ENCODE measurements around the gene DUSP2.
A peak's percentile ranks its signal among the peaks of the same experiment; 100 is the strongest.

Gene DUSP2

DNA sequence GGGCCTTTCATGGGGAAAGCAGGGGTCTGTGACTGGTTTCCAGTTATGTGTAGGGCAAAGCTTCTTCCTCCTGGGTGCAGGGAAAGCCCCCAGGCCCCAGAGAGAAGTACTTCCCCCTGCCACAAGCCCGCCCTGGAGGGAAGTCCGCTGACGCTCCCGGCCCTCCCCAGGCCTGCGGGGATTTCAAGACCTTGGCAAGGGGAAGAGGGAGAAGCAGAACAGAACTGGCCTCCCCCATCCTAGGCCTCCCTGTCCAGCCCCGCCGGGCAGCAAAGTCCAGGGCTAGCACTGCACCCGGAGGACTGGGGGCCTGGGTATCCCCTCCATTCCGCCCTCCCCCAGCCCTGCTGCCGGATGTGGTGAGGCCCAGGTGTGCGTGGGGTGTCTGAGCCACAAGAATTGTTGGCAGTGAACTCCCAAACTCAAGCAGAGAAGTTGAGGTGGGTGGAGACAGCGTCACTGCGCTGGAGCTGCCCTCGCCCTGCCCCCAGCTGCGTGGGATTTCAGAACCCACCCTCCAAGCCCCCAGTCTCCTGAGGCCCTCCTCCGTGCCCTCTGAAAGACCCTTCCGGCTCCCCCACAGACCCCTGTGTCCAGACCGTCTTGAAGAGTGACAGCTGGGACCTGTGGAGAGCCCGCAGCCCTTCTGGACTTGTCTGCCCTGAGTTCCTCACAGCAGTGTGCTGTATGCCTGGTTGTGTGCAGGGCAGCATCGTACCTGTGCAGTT is 1.1 kb upstream of the DUSP2 start:
- no peak overlapping the region for H3K27ac Mint-ChIP-seq

GRCh38 chr2:96145848-96146152 is 560 bp upstream of the DUSP2 start:
- H3K36me3 Mint-ChIP-seq (ENCODE audit: low read depth) = no peaks in the 10 kb centered on the region
- no peak for DNase-seq
- H3K4me3 Mint-ChIP-seq = peak overlapping the region; percentile 69
- H3K9me3 Mint-ChIP-seq = no peaks in the 10 kb centered on the region
- TF ChIP-seq, protein P1, sequence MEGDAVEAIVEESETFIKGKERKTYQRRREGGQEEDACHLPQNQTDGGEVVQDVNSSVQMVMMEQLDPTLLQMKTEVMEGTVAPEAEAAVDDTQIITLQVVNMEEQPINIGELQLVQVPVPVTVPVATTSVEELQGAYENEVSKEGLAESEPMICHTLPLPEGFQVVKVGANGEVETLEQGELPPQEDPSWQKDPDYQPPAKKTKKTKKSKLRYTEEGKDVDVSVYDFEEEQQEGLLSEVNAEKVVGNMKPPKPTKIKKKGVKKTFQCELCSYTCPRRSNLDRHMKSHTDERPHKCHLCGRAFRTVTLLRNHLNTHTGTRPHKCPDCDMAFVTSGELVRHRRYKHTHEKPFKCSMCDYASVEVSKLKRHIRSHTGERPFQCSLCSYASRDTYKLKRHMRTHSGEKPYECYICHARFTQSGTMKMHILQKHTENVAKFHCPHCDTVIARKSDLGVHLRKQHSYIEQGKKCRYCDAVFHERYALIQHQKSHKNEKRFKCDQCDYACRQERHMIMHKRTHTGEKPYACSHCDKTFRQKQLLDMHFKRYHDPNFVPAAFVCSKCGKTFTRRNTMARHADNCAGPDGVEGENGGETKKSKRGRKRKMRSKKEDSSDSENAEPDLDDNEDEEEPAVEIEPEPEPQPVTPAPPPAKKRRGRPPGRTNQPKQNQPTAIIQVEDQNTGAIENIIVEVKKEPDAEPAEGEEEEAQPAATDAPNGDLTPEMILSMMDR (IDR thresholded peaks at IDR 0.05) = no peak
- peaks cover 40% of the 10 kb centered on the region for H3K4me1 Mint-ChIP-seq
- peaks cover 50% of the 10 kb centered on the region for H3K27me3 Mint-ChIP-seq (ENCODE audit: low read depth, poor library complexity)
- H3K27ac Mint-ChIP-seq = no peak overlapping the region

More for the DNA sequence above, 1.1 kb upstream of the DUSP2 start:
- peaks cover 46% of the 10 kb centered on the region for H3K27me3 Mint-ChIP-seq (ENCODE audit: low read depth, poor library complexity)
- no peaks in the 10 kb centered on the region for H3K9me3 Mint-ChIP-seq
- TF ChIP-seq, protein P1 (IDR thresholded peaks at IDR 0.05) = no peak
- no peaks in the 10 kb centered on the region for H3K36me3 Mint-ChIP-seq (ENCODE audit: low read depth)
- DNase-seq = no peak
- H3K4me3 Mint-ChIP-seq = peak overlapping the region; percentile 42
- peaks cover 40% of the 10 kb centered on the region for H3K4me1 Mint-ChIP-seq

- Mint-ChIP-seq H3K4me1 (peaks cover 40% of the 10 kb centered on the region), H3K9me3 (no peaks in the 10 kb centered on the region), H3K27me3 (ENCODE audit: low read depth, poor library complexity) (peaks cover 50% of the 10 kb centered on the region), H3K27ac (no peak overlapping the region), H3K36me3 (ENCODE audit: low read depth) (no peaks in the 10 kb centered on the region), H3K4me3 (peak overlapping the region; percentile 78)
- TF ChIP-seq, protein P1 (IDR thresholded peaks at IDR 0.05) = peak; percentile 1
- DNase-seq = no peak
These were observed 682 bp downstream of the DUSP2 start for GRCh38 chr2:96144481-96145035.

DNA sequence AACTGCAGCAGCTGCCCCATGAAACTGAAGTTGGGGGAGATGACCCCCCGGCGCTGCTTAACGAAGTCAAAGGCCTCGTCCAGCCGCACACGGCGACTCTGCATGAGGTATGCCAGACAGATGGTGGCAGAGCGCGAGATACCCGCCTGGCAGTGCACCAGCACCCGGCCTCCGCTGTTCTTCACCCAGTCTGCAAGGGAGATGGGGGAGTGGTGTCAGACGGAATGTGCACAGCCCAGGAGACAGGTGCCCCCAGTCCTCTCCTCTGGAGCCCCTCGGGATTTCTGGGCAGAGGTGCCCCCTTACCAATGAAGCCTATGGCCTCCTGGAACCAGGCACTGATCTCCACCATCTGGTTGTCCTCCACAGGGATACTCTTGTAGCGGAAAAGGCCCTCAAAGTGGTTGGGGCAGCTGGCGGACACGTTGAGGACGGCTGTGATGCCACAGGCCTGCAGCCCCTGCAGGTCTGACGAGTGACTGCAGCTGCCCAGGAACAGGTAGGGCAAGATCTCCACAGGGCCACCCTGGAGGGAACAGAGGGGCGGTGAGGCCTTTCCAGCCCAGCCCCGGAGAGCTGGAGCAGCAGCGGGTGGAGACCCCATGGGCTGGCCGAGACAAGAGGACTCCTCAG is 1.3 kb downstream of the DUSP2 start:
- Mint-ChIP-seq H3K4me3 (peak overlapping the region; percentile 78), H3K36me3 (ENCODE audit: low read depth) (no peaks in the 10 kb centered on the region), H3K27ac (no peak overlapping the region), H3K9me3 (no peaks in the 10 kb centered on the region), H3K4me1 (peaks cover 35% of the 10 kb centered on the region), H3K27me3 (ENCODE audit: low read depth, poor library complexity) (peaks cover 50% of the 10 kb centered on the region)
- TF ChIP-seq, protein P1 (IDR thresholded peaks at IDR 0.05) = peak; percentile 25
- DNase-seq = no peak

- Mint-ChIP-seq H3K4me3 (no peak overlapping the region), H3K27me3 (ENCODE audit: low read depth, poor library complexity) (peaks cover 54% of the 10 kb centered on the region), H3K27ac (no peak overlapping the region), H3K4me1 (peaks cover 30% of the 10 kb centered on the region), H3K36me3 (ENCODE audit: low read depth) (no peaks in the 10 kb centered on the region), H3K9me3 (no peaks in the 10 kb centered on the region)
- DNase-seq = no peak
- TF ChIP-seq, protein P1 (IDR thresholded peaks at IDR 0.05) = no peak
These were observed 1.9 kb downstream of the DUSP2 start for GRCh38 chr2:96143231-96143847.

Data from nephron progenitor cell (in vitro differentiated cells).